Activated CD8-positive, alpha-beta T cell treated with anti-CD3 and anti-CD28 coated beads for 36 hours (primary cell): ENCODE results near the gene DNAJB5. TPM values are rescaled to one million over a fixed set of nuclear protein-coding genes. Genes with fewer than 3 reads are reported as not detected.

Source experiments
- ATAC-seq: fragments of 200-7000 bp; cut with Tn5 transposase; one replicate; pipeline ENCODE4 v1.10.0; 2021; ENCODE audit warnings: mild to moderate bottlenecking, moderate library complexity
- CTCF ChIA-PET: fragments of 350-600 bp; sonication (Branson Sonifier 250); formaldehyde crosslinking; loops from one replicate; lab custom pipeline; 2021; ENCODE audit warnings: antibody characterized with exemption; lab: Charles Lee
- POLR2A ChIA-PET: fragments of 350-600 bp; sonication (Branson Sonifier 250); formaldehyde crosslinking; loops from one replicate; lab custom pipeline; 2021; ENCODE audit warnings: antibody characterized with exemption; lab: Charles Lee
- DNase-seq: peaks from one replicate; pipeline ENCODE4 v3.0.0-alpha.2; 2020
- H3K27ac Mint-ChIP-seq: one replicate; pipeline ENCODE4 v1.8.0; 2021; ENCODE audit warnings: mild to moderate bottlenecking, mixed read lengths
- H3K27me3 Mint-ChIP-seq: one replicate; pipeline ENCODE4 v1.8.0; 2021; ENCODE audit warnings: mixed read lengths
- H3K36me3 Mint-ChIP-seq: one replicate; pipeline ENCODE4 v1.8.0; 2021; ENCODE audit warnings: low read depth, mixed read lengths
- H3K4me1 Mint-ChIP-seq: one replicate; pipeline ENCODE4 v1.8.0; 2021; ENCODE audit warnings: low read depth, mixed read lengths
- H3K4me3 Mint-ChIP-seq: one replicate; pipeline ENCODE4 v1.8.0; 2021; ENCODE audit warnings: mild to moderate bottlenecking, moderate library complexity, mixed read lengths
- H3K9me3 Mint-ChIP-seq: one replicate; pipeline ENCODE4 v1.8.0; 2021; ENCODE audit warnings: mixed read lengths
- CTCF ChIP-seq: fragments of 200-600 bp; IDR thresholded peaks from one replicate; pipeline ENCODE4 v1.8.0; 2022; ENCODE audit warnings: antibody characterized with exemption, mild to moderate bottlenecking
- intact Hi-C: fragments of 100-400 bp; cut with micrococcal nuclease; formaldehyde crosslinking; loops from one replicate; pipeline ENCODE4 v1.10.0; 2022
- total RNA-seq, 2 experiments: library from RNA; stranded (reverse); gene quantifications; one replicate each; pipeline ENCODE4 v1.2.3, GENCODE V29; 2021

The DNAJB5 gene
- total RNA-seq, 2 experiments from 2014 or later, result 14.6 to 16.4 TPM

- no peak for TF ChIP-seq CTCF
- H3K36me3 Mint-ChIP-seq, result peaks cover 29% of the 10 kb centered on the region
- DNase-seq (peak; percentile 85), ATAC-seq (peak; percentile 18)
- H3K4me3 Mint-ChIP-seq, result peak overlapping the region; percentile 49
- H3K9me3 Mint-ChIP-seq, result no peaks in the 10 kb centered on the region
- POLR2A ChIA-PET, result interaction anchor here (0.7 to 1.3 kb wide), 3 partner anchors 9 to 122 kb away, joined by 3 read pairs; no protein-coding TSS in a partner anchor
- CTCF ChIA-PET, result interaction anchor here (1.1 to 1.2 kb wide), 2 partner anchors 58 to 93 kb away, joined by 3 read pairs; no protein-coding TSS in a partner anchor
- intact Hi-C loops, result loop anchor here (5.0 kb wide), 1 partner anchor 80 kb away; the partner anchor contains the start of gene VCP
- H3K4me1 Mint-ChIP-seq, result peaks cover 55% of the 10 kb centered on the region
- H3K27ac Mint-ChIP-seq, result peak overlapping the region; percentile 90
- H3K27me3 Mint-ChIP-seq, result no peaks in the 10 kb centered on the region
Measured at GRCh38 chr9:34992376-34992951, 2.9 kb downstream of the DNAJB5 start.

- ChIA-PET CTCF (interaction anchor here (0.9 to 2.2 kb wide), 7 partner anchors 9 to 291 kb away, joined by 3 to 22 read pairs (median 4); no protein-coding TSS in a partner anchor), POLR2A (no interaction called here)
- H3K27me3 Mint-ChIP-seq, result no peaks in the 10 kb centered on the region
- peaks cover 31% of the 10 kb centered on the region for H3K36me3 Mint-ChIP-seq
- ATAC-seq (no peak), DNase-seq (peak; percentile 61)
- H3K9me3 Mint-ChIP-seq, result no peaks in the 10 kb centered on the region
- no peak for TF ChIP-seq CTCF
- peak overlapping the region; percentile 90 for H3K27ac Mint-ChIP-seq
- H3K4me1 Mint-ChIP-seq, result peaks cover 53% of the 10 kb centered on the region
- intact Hi-C loops, result loop anchor here (5.0 kb wide), 1 partner anchor 79 kb away; the partner anchor contains the start of gene VCP
- H3K4me3 Mint-ChIP-seq, result no peak overlapping the region
Measured at GRCh38 chr9:34993502-34994259, 4.1 kb downstream of the DNAJB5 start.

- Mint-ChIP-seq H3K4me3 (no peak overlapping the region), H3K27me3 (no peaks in the 10 kb centered on the region), H3K9me3 (no peaks in the 10 kb centered on the region), H3K36me3 (peaks cover 31% of the 10 kb centered on the region), H3K27ac (peak overlapping the region; percentile 86), H3K4me1 (peaks cover 53% of the 10 kb centered on the region)
- no peak for ATAC-seq
- DNase-seq, result no peak
- ChIA-PET CTCF (interaction anchor here (0.9 to 2.2 kb wide), 12 partner anchors 9 to 484 kb away, joined by 3 to 22 read pairs (median 4); partner anchors contain the start of gene PIGO), POLR2A (interaction anchor here (1.0 kb wide), 1 partner anchor 16 kb away, joined by 3 read pairs; no protein-coding TSS in a partner anchor)
- intact Hi-C loops, result loop anchor here (5.0 kb wide), 1 partner anchor 78 kb away; the partner anchor contains the start of gene VCP
- TF ChIP-seq CTCF, result peak; percentile 62
Measured at GRCh38 chr9:34994260-34994899, 4.8 kb downstream of the DNAJB5 start.

GRCh38 chr9:34994900-34995669 lies 5.5 kb downstream of the DNAJB5 start:
- no peak overlapping the region for H3K27ac Mint-ChIP-seq
- DNase-seq (no peak), ATAC-seq (no peak)
- peaks cover 31% of the 10 kb centered on the region for H3K36me3 Mint-ChIP-seq
- no peak for TF ChIP-seq CTCF
- H3K4me1 Mint-ChIP-seq, result peaks cover 53% of the 10 kb centered on the region
- H3K4me3 Mint-ChIP-seq, result no peak overlapping the region
- no peaks in the 10 kb centered on the region for H3K9me3 Mint-ChIP-seq
- POLR2A ChIA-PET, result interaction anchor here (0.6 to 1.0 kb wide), 2 partner anchors 15 to 868 kb away, joined by 3 read pairs; no protein-coding TSS in a partner anchor
- H3K27me3 Mint-ChIP-seq, result no peaks in the 10 kb centered on the region
- CTCF ChIA-PET, result interaction anchor here (1.0 to 2.2 kb wide), 11 partner anchors 8 to 483 kb away, joined by 3 to 22 read pairs (median 3); partner anchors contain the start of gene PIGO
- intact Hi-C loops, result loop anchor here (5.0 kb wide), 1 partner anchor 77 kb away; the partner anchor contains the start of gene VCP
